COLO668 (cell line): ENCODE measurements around the gene PPP2R2B.

ENCODE experiments used
- DNase-seq: peaks from one replicate; lab custom pipeline; 2025; ENCODE audit not compliant: unreplicated experiment; lab: John Stamatoyannopoulos, UW

PPP2R2B gene

DNA sequence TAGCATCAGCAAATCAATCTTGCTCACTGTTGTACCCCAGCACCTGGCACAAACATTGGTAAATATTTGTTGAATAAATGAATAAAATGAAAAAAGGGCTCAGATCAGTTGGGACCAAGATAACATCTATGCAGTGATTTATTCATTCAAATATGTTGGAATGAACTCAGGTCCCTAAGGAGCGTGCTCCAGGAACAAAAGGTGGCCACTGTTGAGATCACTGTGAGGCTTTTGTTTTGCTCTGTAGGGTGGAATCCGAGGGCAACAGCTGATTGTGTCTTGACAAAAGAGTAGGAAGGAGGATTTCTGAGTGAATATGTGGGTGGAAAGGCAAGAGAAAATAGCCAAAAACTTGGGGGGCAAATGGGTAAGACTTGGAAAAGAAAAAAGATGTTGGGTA lies 89.7 kb downstream of the PPP2R2B start:
- no peak for DNase-seq

DNA sequence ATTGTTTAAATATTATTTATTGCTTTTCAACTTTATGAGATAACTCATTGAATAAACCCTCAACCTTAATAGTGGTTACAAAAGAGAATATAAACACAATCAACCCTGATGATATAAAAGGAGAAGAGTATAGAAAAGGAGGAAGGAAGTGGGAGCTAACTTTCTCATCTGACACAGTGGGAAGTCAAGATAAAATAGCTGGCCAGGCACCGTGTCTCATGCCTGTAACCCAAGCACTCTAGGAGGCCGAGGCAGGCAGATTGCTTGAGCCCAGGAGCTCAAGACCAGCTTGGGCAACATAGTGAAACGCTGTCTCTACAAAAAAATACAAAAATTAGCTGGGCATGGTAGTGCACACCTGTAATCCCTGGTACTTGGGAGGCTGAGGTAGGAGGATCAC lies 93.5 kb downstream of the PPP2R2B start:
- no peak for DNase-seq

DNA sequence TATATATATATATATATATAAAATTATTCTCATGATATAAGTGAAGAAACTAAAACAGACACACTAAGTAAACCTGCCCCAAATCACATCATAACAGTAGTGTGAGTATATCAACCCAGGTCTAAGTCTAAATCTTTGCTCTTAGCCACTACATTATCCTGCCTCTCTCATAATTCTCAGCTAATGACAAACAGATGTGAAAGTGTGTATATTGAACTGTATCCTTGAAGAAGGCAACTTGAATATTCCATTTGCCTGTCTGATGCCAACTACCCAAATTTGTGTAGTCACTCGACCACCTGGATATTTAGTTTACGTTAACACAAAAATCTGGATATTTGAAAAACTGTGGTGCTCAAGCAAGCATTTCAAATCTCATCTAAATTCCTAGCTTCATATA lies 97.4 kb downstream of the PPP2R2B start:
- DNase-seq: no peak

DNA sequence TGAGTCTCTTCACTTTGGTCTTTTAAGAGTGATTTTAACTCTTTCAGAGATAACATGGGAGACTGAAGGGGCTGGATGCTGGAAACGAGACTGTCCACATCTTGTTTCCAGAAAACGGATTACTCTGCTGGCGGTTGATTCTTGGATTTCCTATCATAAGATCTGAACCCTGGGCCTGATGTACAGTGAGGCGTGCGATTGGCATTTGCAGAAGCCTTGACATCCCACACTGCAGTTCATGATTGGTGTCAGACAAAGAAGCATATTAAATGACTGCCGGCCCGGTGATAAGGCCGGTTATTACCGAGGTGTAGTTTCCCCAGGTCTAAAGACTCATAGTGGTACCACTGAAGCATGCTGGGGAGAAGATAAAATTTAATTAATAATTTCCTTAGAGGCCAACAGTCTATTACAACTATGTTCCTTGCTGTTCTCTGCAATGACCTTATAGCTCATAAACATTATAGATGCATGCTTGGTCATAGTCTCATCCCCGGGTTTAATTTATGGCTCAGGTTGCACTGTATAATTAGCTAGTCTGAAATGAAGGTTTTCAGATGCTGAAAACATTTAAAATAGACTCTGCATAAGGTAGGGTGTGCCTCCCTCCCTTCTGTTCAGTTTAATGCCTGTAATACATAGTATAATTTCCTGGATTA lies 99.2 kb downstream of the PPP2R2B start:
- no peak for DNase-seq

- no peak for DNase-seq
Measured at GRCh38 chr5:146778795-146779194, 99.8 kb downstream of the PPP2R2B start.

GRCh38 chr5:146778261-146778660 lies 100.3 kb downstream of the PPP2R2B start:
- no peak for DNase-seq

GRCh38 chr5:146772881-146773466 lies 105.6 kb downstream of the PPP2R2B start:
- DNase-seq: no peak

- DNase-seq: no peak
Measured at GRCh38 chr5:146770980-146771379, 107.6 kb downstream of the PPP2R2B start.

DNA sequence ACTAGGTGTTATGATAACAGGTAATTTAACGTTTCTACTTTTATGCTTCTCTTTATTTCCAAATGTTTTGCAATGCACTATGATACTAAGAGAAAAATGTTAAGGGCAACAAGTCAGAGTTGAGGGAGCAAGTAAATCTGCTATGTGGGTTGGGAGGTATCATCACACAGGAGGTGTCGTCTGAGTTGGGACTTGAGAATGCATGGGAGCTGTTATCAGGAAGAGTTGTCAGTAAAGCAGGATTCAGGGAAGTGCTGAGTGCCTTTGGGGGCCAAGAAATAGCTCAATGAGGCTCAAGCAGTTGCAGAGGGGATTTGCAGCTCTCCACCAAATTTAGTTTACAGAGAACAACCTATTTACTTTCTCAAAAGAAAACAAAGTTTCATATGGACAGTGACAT lies 108.0 kb downstream of the PPP2R2B start:
- no peak for DNase-seq

DNA sequence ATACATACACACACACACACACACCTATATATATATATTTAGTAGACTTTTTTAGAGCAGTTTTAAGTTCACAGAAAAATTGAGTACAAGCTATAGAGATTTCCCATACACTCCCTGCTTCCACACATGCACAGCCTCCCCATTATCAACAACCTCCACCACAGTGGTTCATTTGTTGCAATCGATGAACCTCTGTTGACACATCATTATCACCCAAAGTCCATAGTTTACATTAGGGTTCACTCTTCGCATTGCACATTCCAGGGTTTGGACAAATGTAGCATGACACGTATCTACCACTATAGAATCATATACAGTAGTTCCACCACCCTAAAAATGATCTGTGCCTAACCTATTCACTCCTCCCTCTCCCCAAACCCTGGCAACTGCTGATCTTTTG lies 111.0 kb downstream of the PPP2R2B start:
- no peak for DNase-seq

DNA sequence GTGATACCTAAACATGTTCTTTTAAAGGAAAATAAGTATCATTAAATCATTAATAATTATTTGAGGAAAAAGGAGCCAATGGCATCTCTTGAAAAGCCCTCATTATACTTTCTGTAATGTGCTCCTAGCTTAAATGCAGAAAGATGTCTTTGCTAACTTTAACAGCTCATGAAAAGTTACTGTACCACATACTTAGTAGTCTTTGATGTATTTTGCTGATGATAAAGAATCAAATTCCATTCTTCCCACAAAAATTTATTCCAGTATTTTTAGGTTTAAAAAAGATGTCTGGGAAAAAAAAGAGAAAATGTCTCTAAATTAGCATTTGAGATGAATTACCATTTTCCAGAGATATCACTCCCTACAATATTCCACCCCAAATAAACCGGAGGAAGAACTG lies 112.5 kb downstream of the PPP2R2B start:
- DNase-seq: no peak

GRCh38 chr5:146765089-146765832 lies 113.3 kb downstream of the PPP2R2B start:
- DNase-seq: no peak

DNA sequence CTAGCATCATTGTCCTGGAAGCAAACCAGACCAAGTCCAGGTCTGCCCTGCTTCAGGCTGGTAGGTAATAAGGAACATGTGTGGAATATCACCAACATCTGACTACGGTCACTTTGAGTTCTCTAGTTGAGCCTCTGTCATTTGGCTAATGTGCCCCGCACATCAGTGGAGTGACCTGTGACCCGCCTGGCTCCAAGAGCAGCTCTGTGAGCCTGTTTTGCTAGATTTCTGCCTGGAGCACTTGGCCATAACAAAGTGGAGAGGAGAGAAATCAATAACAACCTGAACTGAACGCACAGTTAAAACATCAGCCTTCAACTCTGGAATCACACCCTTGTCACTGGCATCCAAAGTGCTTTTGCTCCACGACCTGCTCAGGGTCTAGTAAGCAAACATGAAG lies 115.7 kb downstream of the PPP2R2B start:
- DNase-seq: no peak

DNA sequence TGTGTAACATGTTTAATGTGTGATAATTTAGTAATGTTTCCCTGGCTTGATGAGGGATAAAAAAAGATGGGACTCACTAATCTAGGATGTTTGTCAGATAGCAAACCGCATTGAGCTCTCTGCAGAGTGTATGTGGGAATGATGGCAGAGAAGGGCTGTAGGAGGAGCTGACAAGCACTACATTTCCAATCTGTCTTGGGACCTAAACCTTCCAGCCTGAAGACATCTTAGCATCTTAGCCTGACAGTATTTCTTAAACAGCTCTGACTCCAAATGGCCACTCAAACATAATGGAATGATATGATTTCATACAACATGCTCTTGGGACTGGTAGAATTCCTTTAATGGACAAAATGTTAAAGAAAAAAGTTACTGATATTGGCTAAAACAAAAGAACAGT lies 116.7 kb downstream of the PPP2R2B start:
- no peak for DNase-seq

DNA sequence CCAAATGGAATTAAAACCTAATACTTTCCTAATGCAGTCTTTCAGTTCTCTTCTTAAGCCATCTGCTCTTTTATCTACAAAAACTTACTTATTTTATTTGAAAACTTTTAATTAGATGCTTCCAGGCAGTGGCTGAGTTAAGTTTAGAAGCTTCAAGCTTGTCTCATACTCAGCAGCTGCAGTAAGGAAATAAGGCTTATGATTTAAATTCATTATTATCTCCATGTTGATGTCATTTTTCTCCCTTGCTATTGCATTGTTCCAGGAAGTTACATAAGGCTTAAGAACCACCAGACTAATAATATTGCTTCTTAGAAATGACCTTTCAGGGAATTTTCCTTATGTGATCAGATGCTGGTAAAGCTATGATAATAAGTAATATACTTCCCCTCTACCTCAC lies 119.6 kb downstream of the PPP2R2B start:
- no peak for DNase-seq

- DNase-seq: no peak
Measured at GRCh38 chr5:146758076-146758475, 120.5 kb downstream of the PPP2R2B start.

GRCh38 chr5:146756546-146756945 lies 122.0 kb downstream of the PPP2R2B start:
- DNase-seq: no peak

DNA sequence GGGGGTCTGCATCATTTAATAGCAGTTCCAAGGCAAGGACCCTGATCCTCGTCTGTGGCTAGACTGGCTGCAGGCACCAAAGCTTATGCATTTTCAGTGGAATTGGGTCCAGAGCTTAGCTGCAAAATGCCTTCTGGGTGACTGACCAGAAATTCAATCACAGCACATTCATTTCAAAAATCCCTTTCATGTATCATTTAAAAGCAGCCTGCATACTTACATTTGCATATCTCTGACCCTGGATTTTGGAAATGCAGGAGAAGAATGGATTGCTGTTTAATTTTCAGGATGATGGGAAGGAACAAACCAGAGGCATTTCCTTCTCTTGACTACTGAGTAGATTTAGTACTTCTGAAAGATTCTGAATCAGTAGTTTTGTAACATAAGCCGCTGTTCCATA lies 122.8 kb downstream of the PPP2R2B start:
- DNase-seq: no peak

GRCh38 chr5:146754621-146755020 lies 123.9 kb downstream of the PPP2R2B start:
- no peak for DNase-seq

GRCh38 chr5:146753641-146754040 lies 124.9 kb downstream of the PPP2R2B start:
- no peak for DNase-seq

- no peak for DNase-seq
Measured at GRCh38 chr5:146751781-146752401, 126.7 kb downstream of the PPP2R2B start.

DNA sequence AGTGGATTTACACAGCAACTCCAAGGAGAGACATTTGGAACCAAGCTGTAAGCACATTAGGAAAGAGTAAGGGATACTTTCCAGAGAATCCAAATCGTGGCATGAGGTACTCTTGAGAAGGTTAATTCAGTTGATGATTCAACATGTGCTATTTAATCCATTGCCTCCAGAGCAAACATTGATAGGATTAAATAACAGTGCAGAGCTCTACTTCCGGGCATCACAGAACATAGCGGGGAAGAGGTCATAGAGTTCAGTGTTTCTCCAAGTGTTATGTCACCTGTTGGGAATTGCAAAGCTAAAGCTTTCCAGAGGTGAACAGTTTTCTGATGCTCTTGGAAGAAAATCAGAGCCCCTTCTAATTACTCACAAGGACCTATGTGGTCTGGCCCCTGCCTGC lies 127.5 kb downstream of the PPP2R2B start:
- peak; percentile 6 for DNase-seq
